NOMO-1 (cell line): ENCODE results near the gene IMPG1.

ENCODE experiments used
- DNase-seq, 2 experiments: peaks; one replicate each; lab custom pipeline; 2025; ENCODE audit not compliant: unreplicated experiment in 2 of 2; lab: John Stamatoyannopoulos, UW

The IMPG1 gene

GRCh38 chr6:76072562-76072961 is at the start of gene IMPG1:
IMPG1 (minus strand) TSS chr6:76072662; CDS start chr6:76072488, 174 bp downstream.
- DNase-seq = no peak

GRCh38 chr6:76120302-76120701 is 47.8 kb upstream of the IMPG1 start:
- no peak for DNase-seq

GRCh38 chr6:76073281-76073680 is 819 bp upstream of the IMPG1 start:
- no peak for DNase-seq

GRCh38 chr6:76057469-76057868 is 15.0 kb downstream of the IMPG1 start:
- no peak for DNase-seq

- no peak for DNase-seq
These were observed 20.1 kb downstream of the IMPG1 start for GRCh38 chr6:76052314-76052713.

- DNase-seq = no peak
These were observed 28.8 kb downstream of the IMPG1 start for GRCh38 chr6:76043690-76044089.

- DNase-seq = no peak
These were observed 36.7 kb downstream of the IMPG1 start for GRCh38 chr6:76035713-76036112.

- no peak for DNase-seq
These were observed 46.4 kb downstream of the IMPG1 start for GRCh38 chr6:76026101-76026500.

- no peak for DNase-seq
These were observed 57.6 kb downstream of the IMPG1 start for GRCh38 chr6:76014626-76015530.

- DNase-seq = no peak
These were observed 68.3 kb downstream of the IMPG1 start for GRCh38 chr6:76004202-76004601.

GRCh38 chr6:76003686-76004085 is 68.8 kb downstream of the IMPG1 start:
- no peak for DNase-seq

- DNase-seq = no peak
These were observed 69.3 kb downstream of the IMPG1 start for GRCh38 chr6:76003113-76003512.

- DNase-seq = no peak
These were observed 71.8 kb downstream of the IMPG1 start for GRCh38 chr6:76000629-76001028.

- DNase-seq = no peak
These were observed 74.8 kb downstream of the IMPG1 start for GRCh38 chr6:75997696-75998095.

GRCh38 chr6:75993236-75994162 is 79.0 kb downstream of the IMPG1 start:
- no peak for DNase-seq

- DNase-seq = no peak
These were observed 80.5 kb downstream of the IMPG1 start for GRCh38 chr6:75991941-75992340.

- no peak for DNase-seq
These were observed 85.5 kb downstream of the IMPG1 start for GRCh38 chr6:75986935-75987334.

- DNase-seq = no peak
These were observed 96.6 kb downstream of the IMPG1 start for GRCh38 chr6:75975904-75976303.

GRCh38 chr6:75970093-75970492 is 102.4 kb downstream of the IMPG1 start:
- no peak for DNase-seq

- no peak for DNase-seq
These were observed 104.3 kb downstream of the IMPG1 start for GRCh38 chr6:75968143-75968542.

- DNase-seq = no peak
These were observed 108.9 kb downstream of the IMPG1 start for GRCh38 chr6:75963569-75963968.

- DNase-seq = no peak
These were observed 120.3 kb downstream of the IMPG1 start for GRCh38 chr6:75952128-75952527.
